Right kidney (tissue), 1 donor: Measurements from ENCODE around the gene JKAMP.

Source experiments
- DNase-seq: peaks from one replicate; pipeline ENCODE4 v3.0.0-alpha.2; 2016

The JKAMP gene

DNA sequence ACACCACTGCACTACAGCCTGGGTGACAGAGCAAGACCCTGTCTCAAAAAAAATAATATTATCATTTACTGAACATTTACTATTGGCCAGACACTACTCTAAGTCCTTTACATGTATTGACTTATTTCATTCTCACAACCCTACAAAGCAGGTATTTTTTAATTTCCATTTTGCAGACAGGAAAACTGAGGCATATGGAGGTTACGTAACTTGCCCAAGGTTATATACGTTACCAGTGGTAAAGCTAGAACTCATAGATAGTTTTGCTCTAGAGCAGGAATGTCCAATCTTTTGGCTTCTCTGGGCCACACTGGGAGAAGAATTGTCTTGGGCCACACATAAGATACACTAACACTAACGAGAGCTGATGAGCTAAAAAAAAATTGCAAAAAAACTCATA is 5.8 kb upstream of the JKAMP start:
- no peak for DNase-seq

DNA sequence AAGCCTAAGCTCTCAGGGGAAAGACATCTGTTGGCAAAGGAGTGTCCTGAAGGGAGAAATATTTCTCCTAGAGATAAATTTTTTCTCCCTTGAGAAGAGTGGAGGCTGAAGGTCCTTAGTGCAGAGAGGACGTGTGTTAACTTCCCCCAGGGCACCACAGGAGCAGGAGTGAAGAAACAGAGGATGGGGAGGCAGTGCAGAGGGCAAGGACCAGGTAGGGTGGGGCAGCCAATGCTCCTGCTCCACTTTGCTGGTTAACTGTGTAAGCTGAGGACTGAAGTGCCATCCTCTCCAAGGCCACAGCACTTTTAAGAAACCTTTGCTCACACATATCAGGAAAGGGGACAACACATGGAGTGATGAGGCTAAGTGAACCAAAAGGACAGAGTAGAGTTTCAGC is 4.2 kb upstream of the JKAMP start:
- no peak for DNase-seq

GRCh38 chr14:59481407-59481806 is 2.9 kb upstream of the JKAMP start:
- no peak for DNase-seq

GRCh38 chr14:59481871-59482540 is 2.3 kb upstream of the JKAMP start:
- no peak for DNase-seq

DNA sequence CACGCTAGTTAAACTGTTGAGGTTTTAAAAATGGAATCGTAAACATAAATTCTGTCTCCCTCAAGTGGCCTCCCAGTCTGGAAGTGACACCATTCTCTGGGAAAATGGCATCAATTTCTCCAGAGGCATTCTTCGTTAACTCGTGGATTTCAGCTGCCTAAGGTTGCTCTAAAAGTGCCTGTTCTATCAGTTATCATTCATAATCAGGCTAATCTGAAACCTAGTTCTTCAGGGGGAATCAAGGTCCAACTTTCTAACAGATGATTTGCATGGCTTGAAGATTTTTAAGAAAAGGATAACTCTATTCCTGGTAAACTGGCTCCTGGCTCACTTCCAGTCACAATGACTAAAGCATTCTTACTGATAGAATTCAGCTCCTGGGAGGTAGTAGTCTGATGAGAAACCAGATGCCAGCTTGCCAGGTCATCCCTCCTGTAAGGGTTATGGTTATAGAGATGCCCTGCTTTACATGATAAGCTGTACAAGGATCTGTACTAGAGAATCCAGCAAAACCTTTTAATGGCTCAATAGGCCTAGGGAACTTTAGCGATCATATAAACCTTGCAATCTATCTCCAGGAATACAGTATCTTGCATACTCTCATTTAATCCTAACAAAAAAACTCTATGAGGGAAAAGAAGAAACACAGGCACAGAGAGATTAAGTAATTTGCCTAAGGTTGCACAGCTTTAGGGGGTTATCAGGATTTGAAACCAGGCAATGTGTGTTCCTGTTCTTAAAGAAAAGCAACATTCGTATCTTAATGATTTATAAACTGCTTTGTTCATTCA is 1.6 kb upstream of the JKAMP start:
- peak; percentile 13 for DNase-seq

DNA sequence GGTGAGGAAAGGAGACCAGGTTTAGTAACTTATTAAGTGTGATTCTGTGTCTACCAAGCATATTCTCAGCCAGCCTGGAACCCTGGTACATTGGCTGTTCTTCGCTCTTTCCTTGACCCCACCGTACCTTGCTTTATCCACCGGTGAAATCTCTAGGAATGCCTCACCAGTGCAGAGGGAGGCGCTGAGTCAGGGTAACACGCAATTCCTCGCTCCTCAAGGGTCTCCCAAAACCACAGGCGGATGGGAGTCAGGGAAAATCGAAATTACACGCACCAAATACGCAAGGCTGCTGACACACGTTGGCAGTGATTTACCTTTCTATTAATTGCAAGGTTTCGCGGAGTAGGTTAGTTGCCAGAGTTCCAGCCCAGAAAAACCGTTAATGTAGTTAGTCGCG is 954 bp upstream of the JKAMP start:
- DNase-seq: no peak

- DNase-seq: peak; percentile 97
These were observed 390 bp downstream of the JKAMP start for GRCh38 chr14:59484639-59485175.

GRCh38 chr14:59490756-59491155 is 6.4 kb downstream of the JKAMP start:
- DNase-seq: no peak

DNA sequence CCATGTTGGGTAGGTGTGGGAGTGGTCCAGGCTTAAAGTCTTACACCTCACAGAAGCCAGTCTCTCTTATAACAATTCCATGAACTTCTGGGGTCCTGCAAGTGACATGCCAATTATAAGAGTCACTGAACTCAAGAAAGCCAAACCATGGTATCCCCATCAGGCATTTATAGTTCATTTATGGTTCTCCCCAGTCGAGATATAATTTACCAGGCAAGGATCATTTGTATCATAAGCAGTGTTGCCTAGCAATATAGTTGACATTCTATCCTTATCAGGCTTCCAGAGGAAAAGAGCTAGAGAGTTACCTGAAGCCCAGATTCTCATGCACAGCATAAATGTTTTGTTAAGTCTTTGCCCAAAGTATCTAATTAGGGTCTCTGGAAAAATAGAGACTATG is 8.1 kb downstream of the JKAMP start:
- DNase-seq: no peak

GRCh38 chr14:59500732-59501131 is 16.4 kb downstream of the JKAMP start:
- no peak for DNase-seq

DNA sequence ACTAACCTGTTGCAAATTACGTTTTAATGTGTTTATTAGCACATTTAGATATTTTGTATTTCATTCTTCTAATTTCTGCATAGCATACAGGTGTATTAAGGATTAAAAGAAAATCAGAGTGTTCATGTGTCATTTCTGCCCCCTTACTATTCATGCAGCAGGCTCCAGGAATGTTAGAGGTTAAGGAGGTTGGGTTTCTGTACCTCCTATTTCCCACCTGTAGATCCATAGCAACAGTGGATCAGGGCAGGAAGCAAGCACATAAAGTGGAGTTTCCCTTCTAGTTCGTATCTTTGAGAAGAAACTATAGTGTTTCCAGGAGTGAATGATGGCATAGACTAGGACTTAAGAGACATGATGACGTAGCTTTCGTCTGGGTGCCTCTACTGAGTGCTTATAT is 18.9 kb downstream of the JKAMP start:
- DNase-seq: no peak

DNA sequence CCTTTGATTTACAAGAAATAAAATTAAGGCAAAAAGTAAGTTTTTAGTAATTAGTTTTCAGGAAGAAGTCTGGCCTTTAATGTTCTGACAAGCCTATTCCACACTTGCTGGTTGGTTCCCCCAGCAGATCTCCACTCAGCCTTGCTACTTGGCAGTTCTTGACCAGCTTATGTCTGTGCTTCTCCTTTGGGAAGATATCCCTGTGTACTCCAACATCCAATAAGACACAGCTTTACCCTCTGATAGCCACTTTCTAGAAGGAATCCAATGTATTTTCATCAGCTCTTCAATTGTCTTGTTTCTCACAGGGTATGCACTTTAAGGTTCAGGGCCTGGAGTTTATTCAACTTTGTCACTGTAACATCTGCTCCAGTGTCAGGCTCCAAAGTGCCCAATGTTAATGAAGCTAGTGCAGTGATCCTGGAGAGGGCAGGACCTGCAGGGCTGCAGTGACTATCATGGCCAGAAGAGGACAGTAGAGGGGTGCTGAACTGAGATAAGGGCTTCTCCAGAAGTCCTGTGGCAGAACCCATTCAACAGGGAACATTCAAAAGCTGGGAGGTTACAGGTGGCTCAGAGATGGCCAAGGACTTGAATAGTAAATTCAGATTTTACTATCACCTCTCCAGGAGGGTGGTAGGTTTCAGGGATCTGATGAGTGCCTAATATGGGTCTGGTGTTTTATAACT is 22.9 kb downstream of the JKAMP start:
- peak; percentile 16 for DNase-seq

GRCh38 chr14:59507752-59508103 is 23.4 kb downstream of the JKAMP start:
- DNase-seq: no peak

DNA sequence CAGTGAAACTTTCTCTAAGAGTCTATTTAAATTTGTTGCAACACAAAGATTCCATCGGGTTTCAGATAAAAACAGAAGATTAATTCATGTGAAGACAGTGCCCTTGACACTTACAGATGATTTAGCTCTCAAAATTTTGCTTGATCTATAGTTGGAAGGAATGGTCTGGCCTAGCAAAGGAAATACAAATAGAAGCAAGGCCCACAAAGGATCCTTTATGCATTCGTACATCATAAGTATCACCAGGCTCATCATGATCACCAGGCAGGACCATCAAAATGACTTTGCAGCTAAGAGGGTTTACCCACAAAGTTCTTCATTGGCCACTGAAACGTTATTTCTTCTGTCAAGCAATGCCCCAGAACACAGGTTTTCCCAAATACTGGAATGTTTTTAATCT is 24.8 kb downstream of the JKAMP start:
- DNase-seq: no peak

GRCh38 chr14:59510001-59510400 is 25.7 kb downstream of the JKAMP start:
- no peak for DNase-seq

- DNase-seq: no peak
These were observed 26.6 kb downstream of the JKAMP start for GRCh38 chr14:59510966-59511365.

GRCh38 chr14:59511916-59512575 is 27.7 kb downstream of the JKAMP start:
- DNase-seq: peak; percentile 21

- DNase-seq: no peak
These were observed 35.9 kb downstream of the JKAMP start for GRCh38 chr14:59520224-59520623.

DNA sequence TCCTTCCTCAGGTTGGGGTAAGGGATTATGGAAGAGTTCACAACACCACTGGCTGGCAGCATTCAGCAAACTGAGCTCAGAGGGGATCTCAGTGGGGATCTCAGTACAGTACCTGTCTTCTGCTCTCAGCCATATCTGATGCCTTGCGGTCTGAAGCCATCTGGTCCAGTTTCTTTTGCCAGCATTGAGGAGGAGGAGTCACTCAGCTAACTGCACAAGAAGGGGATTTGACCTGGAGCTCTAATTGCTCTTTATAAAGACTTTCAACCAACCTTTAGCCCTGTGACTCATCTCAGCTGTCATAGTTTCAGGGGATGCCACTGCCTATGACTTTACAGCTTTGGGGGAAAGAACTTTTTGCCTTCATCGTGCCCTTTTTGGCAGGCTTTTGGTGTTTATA is 44.9 kb downstream of the JKAMP start:
- DNase-seq: no peak

- DNase-seq: no peak
These were observed 46.0 kb downstream of the JKAMP start for GRCh38 chr14:59530349-59530748.

- no peak for DNase-seq
These were observed 48.1 kb downstream of the JKAMP start for GRCh38 chr14:59532419-59532818.

DNA sequence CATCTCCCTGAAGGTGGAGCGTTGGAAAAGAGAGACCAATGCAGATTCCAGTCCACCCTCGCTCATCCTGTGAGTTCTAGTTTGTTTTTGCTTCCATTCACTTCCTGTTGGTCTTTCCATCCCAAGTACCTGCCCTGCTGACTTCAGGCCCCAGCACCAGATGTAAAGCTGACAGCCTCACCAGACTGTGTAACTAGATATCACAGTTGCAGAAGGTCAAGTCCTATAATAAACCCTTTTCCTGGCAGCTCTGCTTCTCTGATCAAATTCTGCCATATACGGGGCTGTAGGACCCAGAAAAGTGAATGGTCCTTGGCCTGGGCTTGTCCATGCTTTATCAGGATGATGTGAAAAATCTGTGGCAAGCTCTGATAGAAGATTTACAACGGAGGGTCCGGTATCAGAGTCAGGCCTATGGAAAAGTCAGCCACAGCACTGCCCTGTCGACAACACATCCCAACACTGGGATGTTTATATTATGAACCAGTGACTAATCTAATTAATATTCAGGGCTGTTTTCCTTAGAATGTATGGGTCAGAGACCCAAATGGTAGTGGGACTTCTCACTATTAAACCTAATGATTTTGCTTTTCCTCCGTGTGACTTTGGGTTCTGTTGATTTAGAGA is 50.2 kb downstream of the JKAMP start:
- peak; percentile 2 for DNase-seq
